Neural progenitor cell (in vitro differentiated cells): ENCODE measurements around the gene GCK.

Source experiments
- EZH2 ChIP-seq: fragments of 200-600 bp; sonication (generic); IDR thresholded peaks from 2 replicates; pipeline ENCODE4 v1.6.1; 2017; ENCODE audit warnings: antibody characterized with exemption, mild to moderate bottlenecking, moderate library complexity
- TF ChIP-seq, protein P1 (sequence below): fragments of 200-600 bp; sonication (generic); IDR thresholded peaks from 2 replicates; pipeline ENCODE4 v1.5.1; 2017; ENCODE audit warnings: antibody characterized with exemption, mild to moderate bottlenecking

DNA sequence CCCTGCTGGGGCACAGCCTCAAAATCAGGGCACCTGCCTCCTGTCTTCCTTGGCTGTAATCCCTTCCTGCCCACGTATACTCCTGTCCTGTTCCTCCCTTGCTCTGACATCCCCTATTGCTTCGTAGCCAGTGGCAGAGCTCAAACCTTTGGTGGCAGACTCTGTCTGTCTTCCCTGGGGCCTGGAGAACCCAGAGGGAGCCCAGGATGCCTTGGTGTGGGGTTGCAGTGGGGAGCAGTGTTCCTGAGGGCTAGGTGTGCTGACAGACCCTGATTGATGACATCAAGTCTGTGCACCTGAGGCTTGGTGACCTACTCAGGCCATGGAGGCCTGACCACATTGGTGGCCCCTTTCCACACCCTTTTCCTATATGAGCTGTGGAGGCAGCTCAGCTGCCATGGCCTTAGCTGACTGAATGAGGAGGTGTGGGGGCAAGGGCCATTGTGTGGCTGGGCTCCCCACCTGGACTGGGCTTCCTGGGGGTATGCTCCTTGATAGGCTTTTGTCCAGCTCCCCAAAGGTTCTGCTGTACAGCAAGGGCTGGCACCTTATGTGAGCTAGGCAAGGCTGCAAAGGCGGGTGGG is 5.4 kb upstream of the GCK start:
- TF ChIP-seq, protein P1, sequence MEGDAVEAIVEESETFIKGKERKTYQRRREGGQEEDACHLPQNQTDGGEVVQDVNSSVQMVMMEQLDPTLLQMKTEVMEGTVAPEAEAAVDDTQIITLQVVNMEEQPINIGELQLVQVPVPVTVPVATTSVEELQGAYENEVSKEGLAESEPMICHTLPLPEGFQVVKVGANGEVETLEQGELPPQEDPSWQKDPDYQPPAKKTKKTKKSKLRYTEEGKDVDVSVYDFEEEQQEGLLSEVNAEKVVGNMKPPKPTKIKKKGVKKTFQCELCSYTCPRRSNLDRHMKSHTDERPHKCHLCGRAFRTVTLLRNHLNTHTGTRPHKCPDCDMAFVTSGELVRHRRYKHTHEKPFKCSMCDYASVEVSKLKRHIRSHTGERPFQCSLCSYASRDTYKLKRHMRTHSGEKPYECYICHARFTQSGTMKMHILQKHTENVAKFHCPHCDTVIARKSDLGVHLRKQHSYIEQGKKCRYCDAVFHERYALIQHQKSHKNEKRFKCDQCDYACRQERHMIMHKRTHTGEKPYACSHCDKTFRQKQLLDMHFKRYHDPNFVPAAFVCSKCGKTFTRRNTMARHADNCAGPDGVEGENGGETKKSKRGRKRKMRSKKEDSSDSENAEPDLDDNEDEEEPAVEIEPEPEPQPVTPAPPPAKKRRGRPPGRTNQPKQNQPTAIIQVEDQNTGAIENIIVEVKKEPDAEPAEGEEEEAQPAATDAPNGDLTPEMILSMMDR: no peak
- TF ChIP-seq EZH2: no peak
